Mesenchymal stem cell (in vitro differentiated cells and primary cell): Measurements from ENCODE around the gene TGFBI.

ENCODE experiments used
- DNase-seq: peaks from one replicate; pipeline ENCODE4 v3.0.0-alpha.2; 2013
- H2AFZ ChIP-seq: one replicate; pipeline ENCODE4 v1.6.1; 2013; ENCODE audit warnings: low read depth, mild to moderate bottlenecking, control low read depth, inconsistent platforms, low read length, moderate library complexity
- H2AK5ac ChIP-seq: 2 replicates; pipeline ENCODE4 v1.6.1; 2013; ENCODE audit warnings: low read length, moderate library complexity, mild to moderate bottlenecking, inconsistent platforms; ENCODE audit not compliant: severe bottlenecking
- H2BK120ac ChIP-seq: one replicate; pipeline ENCODE4 v1.6.1; 2013; ENCODE audit warnings: low read depth, mild to moderate bottlenecking, inconsistent platforms, low read length, moderate library complexity
- H2BK12ac ChIP-seq, 2 experiments: one replicate each; pipeline ENCODE4 v1.6.1; 2013; ENCODE audit warnings: inconsistent platforms in 2 of 2, low read length in 2 of 2, mild to moderate bottlenecking in 2 of 2, moderate library complexity in 2 of 2, control low read depth in 1 of 2
- H2BK15ac ChIP-seq: one replicate; pipeline ENCODE4 v1.6.1; 2013; ENCODE audit warnings: mild to moderate bottlenecking, low read depth, inconsistent platforms; ENCODE audit not compliant: poor library complexity, severe bottlenecking
- H2BK5ac ChIP-seq: 2 replicates; pipeline ENCODE4 v1.6.1; 2013; ENCODE audit warnings: low read depth, mild to moderate bottlenecking, low read length, control low read depth, inconsistent platforms; ENCODE audit not compliant: poor library complexity, severe bottlenecking
- H3K14ac ChIP-seq, 2 experiments: one replicate each; pipeline ENCODE4 v1.6.1; 2013; ENCODE audit warnings: inconsistent platforms in 2 of 2, low read length in 2 of 2, control low read depth in 1 of 2, mild to moderate bottlenecking in 1 of 2, moderate library complexity in 1 of 2
- H3K18ac ChIP-seq, 2 experiments: one replicate each; pipeline ENCODE4 v1.6.1; 2013; ENCODE audit warnings: inconsistent platforms in 2 of 2, low read length in 2 of 2, control low read depth in 1 of 2, low read depth in 1 of 2, mild to moderate bottlenecking in 1 of 2
- H3K23ac ChIP-seq, 2 experiments: one replicate each; pipeline ENCODE4 v1.6.1; 2013; ENCODE audit warnings: inconsistent platforms in 2 of 2, low read length in 2 of 2, mild to moderate bottlenecking in 2 of 2, moderate library complexity in 2 of 2, control low read depth in 1 of 2
- H3K27ac ChIP-seq: 2 replicates; pipeline ENCODE4 v1.5.1; 2013; ENCODE audit warnings: mild to moderate bottlenecking, moderate library complexity, low read length, control low read depth, inconsistent platforms; ENCODE audit not compliant: poor library complexity, severe bottlenecking
- H3K27me3 ChIP-seq, 2 experiments: 2 replicates each; pipeline versions ENCODE4 v1.6.1 to v1.7.0; 2013; ENCODE audit warnings: low read length in 2 of 2, mild to moderate bottlenecking in 2 of 2, moderate library complexity in 2 of 2, control low read depth in 1 of 2, inconsistent platforms in 1 of 2; ENCODE audit not compliant: control insufficient read depth in 1 of 2, insufficient read depth in 1 of 2
- H3K36me3 ChIP-seq, 2 experiments: 2 replicates each; pipeline versions ENCODE4 v1.6.1 to v1.7.0; 2013; ENCODE audit warnings: low read length in 2 of 2, control low read depth in 1 of 2, inconsistent platforms in 1 of 2, low read depth in 1 of 2, mild to moderate bottlenecking in 1 of 2; ENCODE audit not compliant: insufficient read depth in 2 of 2, control insufficient read depth in 1 of 2
- H3K4ac ChIP-seq, 2 experiments: one replicate each; pipeline ENCODE4 v1.6.1; 2013; ENCODE audit warnings: inconsistent platforms in 2 of 2, low read length in 2 of 2, mild to moderate bottlenecking in 2 of 2, moderate library complexity in 2 of 2, control low read depth in 1 of 2, low read depth in 1 of 2
- H3K4me1 ChIP-seq: 2 replicates; pipeline ENCODE4 v1.6.1; 2013; ENCODE audit warnings: low read depth, low read length, control low read depth; ENCODE audit not compliant: control insufficient read depth, insufficient read depth
- H3K4me2 ChIP-seq: 2 replicates; pipeline ENCODE4 v1.6.1; 2013; ENCODE audit warnings: low read length, mild to moderate bottlenecking, inconsistent platforms; ENCODE audit not compliant: poor library complexity, severe bottlenecking
- H3K4me3 ChIP-seq, 2 experiments: 2 replicates each; pipeline versions ENCODE4 v1.5.1 to v1.7.0; 2013; ENCODE audit warnings: low read length in 2 of 2, mild to moderate bottlenecking in 2 of 2, control low read depth in 1 of 2, low read depth in 1 of 2; ENCODE audit not compliant: insufficient read depth in 1 of 2
- H3K79me1 ChIP-seq: replicated peaks from 2 replicates; pipeline ENCODE4 v1.6.1; 2013; ENCODE audit warnings: mild to moderate bottlenecking, control low read depth, low read length, inconsistent platforms; ENCODE audit not compliant: poor library complexity, severe bottlenecking
- H3K9ac ChIP-seq: 2 replicates; pipeline ENCODE4 v1.7.0; 2013; ENCODE audit warnings: mild to moderate bottlenecking, low read length, moderate library complexity
- H3K9me3 ChIP-seq: 2 replicates; pipeline ENCODE4 v1.7.0; 2013; ENCODE audit warnings: mild to moderate bottlenecking, low read length; ENCODE audit not compliant: control insufficient read depth
- H4K8ac ChIP-seq: one replicate; pipeline ENCODE4 v1.6.1; 2013; ENCODE audit warnings: inconsistent platforms, mild to moderate bottlenecking, low read length, moderate library complexity
- H4K91ac ChIP-seq: one replicate; pipeline ENCODE4 v1.6.1; 2013; ENCODE audit warnings: mild to moderate bottlenecking, low read length, inconsistent platforms
- WGBS: methylation state at CpG from one replicate; pipeline ENCODE4 v1.1.7; 2013; ENCODE audit warnings: mixed read lengths; 5-methylcytosine and 5-hydroxymethylcytosine counted together

TGFBI gene

DNA sequence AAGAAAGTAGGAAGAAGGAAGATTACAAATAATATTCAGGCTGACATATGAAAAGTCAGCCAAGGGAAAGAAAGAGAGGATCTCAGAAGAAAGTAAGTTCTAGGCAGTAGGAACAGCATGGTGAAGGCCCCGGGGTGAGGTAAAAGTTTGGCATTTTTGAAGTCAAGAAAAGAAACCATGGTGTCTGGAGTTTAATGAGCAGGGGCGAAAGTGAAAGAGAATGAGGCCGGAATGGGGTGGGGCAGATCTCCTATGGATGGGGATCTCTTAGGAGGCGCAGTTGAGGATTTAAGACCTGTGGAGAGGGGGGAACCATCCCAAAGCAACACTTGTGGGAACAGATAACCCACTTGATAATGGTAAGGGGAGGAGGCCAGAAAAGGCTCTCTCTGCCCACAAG is 61.5 kb downstream of the TGFBI start:
- H3K4me2 ChIP-seq = no peak overlapping the region
- 93% methylated on average over 4 of the region's 4 CpGs for WGBS
- no peak overlapping the region for H2BK120ac ChIP-seq
- H3K4me3 ChIP-seq = no peak overlapping the region
- H3K9me3 ChIP-seq = no peaks in the 10 kb centered on the region
- H3K79me1 ChIP-seq = no peaks in the 10 kb centered on the region
- H3K18ac ChIP-seq = no peak overlapping the region
- H3K14ac ChIP-seq = no peak overlapping the region
- no peaks in the 10 kb centered on the region for H3K4me1 ChIP-seq
- H4K8ac ChIP-seq = no peak overlapping the region
- H2BK12ac ChIP-seq = no peak overlapping the region
- H3K27ac ChIP-seq = no peak overlapping the region
- no peak overlapping the region for H2AK5ac ChIP-seq
- H3K23ac ChIP-seq = no peak overlapping the region
- no peak overlapping the region for H2BK5ac ChIP-seq
- H2AFZ ChIP-seq = no peak overlapping the region
- no peak overlapping the region for H3K9ac ChIP-seq
- H4K91ac ChIP-seq = no peak overlapping the region
- no peak overlapping the region for H3K4ac ChIP-seq
- H2BK15ac ChIP-seq = no peak overlapping the region
- peaks cover 5 to 14% of the 10 kb centered on the region in 2 experiments for H3K27me3 ChIP-seq
- H3K36me3 ChIP-seq = no peaks in the 10 kb centered on the region
- no peak for DNase-seq

DNA sequence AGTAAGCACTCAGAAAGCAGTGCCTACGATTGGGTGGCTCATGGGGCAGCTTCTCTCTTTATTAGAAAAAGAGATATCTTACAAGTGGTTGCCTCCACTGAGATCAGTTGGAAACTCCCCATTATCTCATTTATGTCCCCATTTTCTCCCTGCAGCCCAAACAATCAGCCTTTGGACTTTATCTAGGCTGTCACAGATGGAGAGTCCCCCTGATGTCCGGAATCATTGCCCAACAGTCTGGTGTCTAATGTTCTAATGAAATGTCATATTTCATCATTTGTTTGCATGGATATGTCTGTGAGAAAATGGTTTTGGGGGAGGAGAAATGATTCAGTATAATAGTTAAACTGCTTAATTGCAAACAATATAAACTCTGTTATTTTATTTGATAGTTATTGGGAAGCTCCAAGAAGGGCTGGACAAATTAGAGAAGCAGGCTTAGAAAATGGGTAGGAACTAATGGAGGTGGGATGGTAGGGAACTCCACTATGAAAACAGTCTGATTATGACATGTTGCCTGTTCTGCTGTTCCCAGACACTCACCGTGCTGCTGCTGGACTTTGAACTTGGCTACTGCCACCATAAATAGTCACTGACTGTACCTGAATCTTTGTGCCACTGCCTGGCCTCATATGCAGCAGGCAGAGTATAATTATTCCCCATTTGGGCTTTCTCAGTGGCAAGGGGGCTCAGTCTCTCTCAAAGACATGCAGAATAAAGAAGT is 65.6 kb downstream of the TGFBI start:
- Histone ChIP-seq H3K14ac (no peak overlapping the region), H3K9ac (no peak overlapping the region), H2BK15ac (no peak overlapping the region), H3K4me1 (no peaks in the 10 kb centered on the region), H3K18ac (no peak overlapping the region), H4K8ac (no peak overlapping the region), H3K4me3 (no peak overlapping the region), H3K27ac (no peak overlapping the region), H2BK120ac (no peak overlapping the region), H3K4me2 (no peak overlapping the region), H3K23ac (no peak overlapping the region), H2AFZ (no peak overlapping the region), H3K36me3 (no peaks in the 10 kb centered on the region), H2BK12ac (no peak overlapping the region), H4K91ac (no peak overlapping the region), H3K9me3 (no peaks in the 10 kb centered on the region), H2BK5ac (no peak overlapping the region), H2AK5ac (no peak overlapping the region), H3K27me3 (peaks cover 11 to 32% of the 10 kb centered on the region in 2 experiments), H3K79me1 (no peaks in the 10 kb centered on the region), H3K4ac (no peak overlapping the region)
- no peak for DNase-seq
- WGBS = 78% methylated on average over 3 of the region's 3 CpGs

DNA sequence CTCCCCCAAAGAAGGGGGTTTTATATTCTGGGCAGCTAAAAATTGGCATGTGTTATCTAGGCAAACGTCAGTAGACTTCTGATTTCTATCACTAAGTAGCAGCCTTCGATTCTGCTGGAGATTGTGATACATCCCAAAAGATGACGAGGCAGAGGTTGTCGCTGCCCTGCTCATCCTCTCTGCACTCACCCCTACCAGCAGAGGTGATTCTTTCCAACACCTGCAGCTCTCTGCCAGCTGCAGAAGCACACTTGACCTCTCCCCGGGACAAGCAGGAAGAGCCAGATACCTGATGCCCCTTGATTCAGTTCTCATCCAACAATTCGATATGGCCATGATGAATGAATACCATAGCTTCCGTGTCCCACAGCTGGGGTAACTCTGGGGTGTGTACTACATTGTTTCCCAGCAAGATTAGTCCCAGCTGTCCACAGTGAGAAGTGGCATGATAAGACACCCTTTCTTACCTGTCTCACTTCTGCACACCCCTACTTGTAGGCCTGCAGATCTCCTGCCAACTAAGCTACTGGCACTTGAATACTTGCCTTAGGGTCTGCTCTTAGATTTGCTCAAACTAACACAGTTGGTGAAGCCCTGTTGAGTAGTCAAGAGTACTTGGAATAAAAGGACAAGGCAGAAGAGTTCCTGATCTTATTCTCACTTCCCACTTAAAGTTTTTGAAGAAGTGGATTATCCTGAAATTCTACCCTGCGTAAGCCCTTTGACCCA is 66.3 kb downstream of the TGFBI start:
- DNase-seq = no peak
- Histone ChIP-seq H3K9me3 (no peaks in the 10 kb centered on the region), H2AK5ac (no peak overlapping the region), H2BK120ac (no peak overlapping the region), H2BK15ac (no peak overlapping the region), H2BK12ac (no peak overlapping the region), H3K4me1 (no peaks in the 10 kb centered on the region), H3K4me3 (no peak overlapping the region), H3K36me3 (no peaks in the 10 kb centered on the region), H2BK5ac (no peak overlapping the region), H3K27me3 (peaks cover 13 to 29% of the 10 kb centered on the region in 2 experiments), H3K4ac (no peak overlapping the region), H4K8ac (no peak overlapping the region), H3K14ac (no peak overlapping the region), H3K23ac (no peak overlapping the region), H4K91ac (no peak overlapping the region), H3K18ac (no peak overlapping the region), H2AFZ (no peak overlapping the region), H3K27ac (no peak overlapping the region), H3K4me2 (no peak overlapping the region), H3K79me1 (no peaks in the 10 kb centered on the region), H3K9ac (no peak overlapping the region)
- 89% methylated on average over 8 of the region's 8 CpGs for WGBS

DNA sequence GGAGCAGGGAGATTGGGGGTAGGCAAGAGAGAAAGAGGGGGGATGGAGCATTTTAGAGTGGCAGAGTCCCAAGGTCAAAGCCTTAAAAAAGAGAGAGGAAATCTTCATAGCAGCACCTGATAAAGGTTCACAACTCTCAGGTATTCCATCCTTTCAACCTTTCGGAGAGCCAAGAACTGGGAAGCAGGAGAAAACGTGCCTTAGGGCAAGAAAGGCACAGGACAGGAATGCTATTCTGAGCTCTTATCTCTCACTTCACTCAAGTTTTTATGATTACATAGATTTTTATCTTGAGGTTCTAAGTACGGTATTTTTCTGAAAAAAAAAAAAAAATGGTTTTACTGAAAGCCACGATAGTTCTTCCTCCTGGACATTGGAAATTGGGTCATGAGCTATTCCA is 69.4 kb downstream of the TGFBI start:
- Histone ChIP-seq H4K8ac (no peak overlapping the region), H3K4ac (no peak overlapping the region), H3K4me1 (no peaks in the 10 kb centered on the region), H3K9ac (no peak overlapping the region), H3K9me3 (no peaks in the 10 kb centered on the region), H2AFZ (no peak overlapping the region), H3K27me3 (peaks cover 18 to 29% of the 10 kb centered on the region in 2 experiments), H3K18ac (no peak overlapping the region), H4K91ac (no peak overlapping the region), H2BK120ac (no peak overlapping the region), H3K27ac (no peak overlapping the region), H3K14ac (no peak overlapping the region), H3K4me2 (no peak overlapping the region), H3K36me3 (no peaks in the 10 kb centered on the region), H3K23ac (no peak overlapping the region), H2BK12ac (no peak overlapping the region), H3K79me1 (no peaks in the 10 kb centered on the region), H3K4me3 (no peak overlapping the region), H2BK5ac (no peak overlapping the region), H2AK5ac (no peak overlapping the region), H2BK15ac (no peak overlapping the region)
- WGBS = 56% methylated on average over 2 of the region's 4 CpGs
- DNase-seq = no peak
